Amniotic stem cell (primary cell): Measurements from ENCODE around the gene STX16.
"Not testable (repeated sequence)": the region's sequence is repeated elsewhere in the genome, so short reads cannot be mapped to it uniquely, and the experiment has no call there.

Experiments used
- DNase-seq: peaks from one replicate; lab custom pipeline; 2025; lab: John Stamatoyannopoulos, UW

The STX16 gene

GRCh38 chr20:58636983-58637421 is 14.1 kb upstream of the STX16 start:
- no peak for DNase-seq

- no peak for DNase-seq
These were observed 13.4 kb upstream of the STX16 start for GRCh38 chr20:58637466-58638213.

GRCh38 chr20:58638467-58639181 is 12.5 kb upstream of the STX16 start:
- no peak for DNase-seq

- no peak for DNase-seq
These were observed 11.6 kb upstream of the STX16 start for GRCh38 chr20:58639182-58640146.

- DNase-seq: no peak
These were observed 10.6 kb upstream of the STX16 start for GRCh38 chr20:58640446-58640845.

- DNase-seq: no peak
These were observed 8.6 kb upstream of the STX16 start for GRCh38 chr20:58642441-58642840.

- not testable (repeated sequence) for DNase-seq
These were observed 8.2 kb upstream of the STX16 start for GRCh38 chr20:58642896-58643295.

GRCh38 chr20:58645412-58645968 is 5.6 kb upstream of the STX16 start:
- no peak for DNase-seq

- DNase-seq: no peak
These were observed 4.8 kb upstream of the STX16 start for GRCh38 chr20:58646257-58646656.

- DNase-seq: no peak
These were observed 4.4 kb upstream of the STX16 start for GRCh38 chr20:58646703-58647102.

GRCh38 chr20:58647162-58647795 is 3.8 kb upstream of the STX16 start:
- no peak for DNase-seq

- DNase-seq: peak; percentile 2
These were observed 3.1 kb upstream of the STX16 start for GRCh38 chr20:58647796-58648501.

- DNase-seq: not testable (repeated sequence)
These were observed 2.6 kb upstream of the STX16 start for GRCh38 chr20:58648502-58648825.

- no peak for DNase-seq
These were observed 1.5 kb upstream of the STX16 start for GRCh38 chr20:58649288-58650180.

- no peak for DNase-seq
These were observed 805 bp upstream of the STX16 start for GRCh38 chr20:58650181-58650775.

- DNase-seq: no peak
These were observed 469 bp downstream of the STX16 start for GRCh38 chr20:58651559-58651945.

- DNase-seq: peak; percentile 57
These were observed 993 bp downstream of the STX16 start for GRCh38 chr20:58651946-58652605.

GRCh38 chr20:58652606-58653294 is 1.7 kb downstream of the STX16 start:
- DNase-seq: no peak
